Activated naive CD4-positive, alpha-beta T cell treated with anti-CD3 and anti-CD28 coated beads, Interleukin-2, amount 50 U/mL, for 24 hours (primary cell): ENCODE measurements around the gene RAB15.
A peak's percentile ranks its signal among the peaks of the same experiment; 100 is the strongest.
"Not testable (repeated sequence)": the region's sequence is repeated elsewhere in the genome, so short reads cannot be mapped to it uniquely, and the experiment has no call there.

Experiments
- H3K27ac Mint-ChIP-seq: one replicate; pipeline ENCODE4 v1.8.0; 2021; ENCODE audit warnings: mild to moderate bottlenecking, mixed read lengths
- H3K27me3 Mint-ChIP-seq: one replicate; pipeline ENCODE4 v1.8.0; 2021; ENCODE audit warnings: mixed read lengths
- H3K36me3 Mint-ChIP-seq: one replicate; pipeline ENCODE4 v1.8.0; 2021; ENCODE audit warnings: mixed read lengths
- H3K4me1 Mint-ChIP-seq: one replicate; pipeline ENCODE4 v1.8.0; 2021; ENCODE audit warnings: mixed read lengths
- H3K4me3 Mint-ChIP-seq: one replicate; pipeline ENCODE4 v1.8.0; 2021; ENCODE audit warnings: mild to moderate bottlenecking, mixed read lengths
- H3K9me3 Mint-ChIP-seq: one replicate; pipeline ENCODE4 v1.8.0; 2021; ENCODE audit warnings: mixed read lengths

Gene RAB15

GRCh38 chr14:64919618-64920017 is 52.5 kb downstream of the RAB15 start:
- peak overlapping the region; percentile 39 for H3K4me3 Mint-ChIP-seq
- peaks cover 86% of the 10 kb centered on the region for H3K4me1 Mint-ChIP-seq
- no peaks in the 10 kb centered on the region for H3K27me3 Mint-ChIP-seq
- no peaks in the 10 kb centered on the region for H3K9me3 Mint-ChIP-seq
- peaks cover 28% of the 10 kb centered on the region for H3K36me3 Mint-ChIP-seq
- H3K27ac Mint-ChIP-seq, result no peak overlapping the region

GRCh38 chr14:64919215-64919614 is 52.9 kb downstream of the RAB15 start:
- H3K36me3 Mint-ChIP-seq, result peaks cover 26% of the 10 kb centered on the region
- no peaks in the 10 kb centered on the region for H3K9me3 Mint-ChIP-seq
- no peaks in the 10 kb centered on the region for H3K27me3 Mint-ChIP-seq
- no peak overlapping the region for H3K27ac Mint-ChIP-seq
- H3K4me1 Mint-ChIP-seq, result peaks cover 83% of the 10 kb centered on the region
- H3K4me3 Mint-ChIP-seq, result no peak overlapping the region

- H3K36me3 Mint-ChIP-seq, result peaks cover 23% of the 10 kb centered on the region
- no peaks in the 10 kb centered on the region for H3K27me3 Mint-ChIP-seq
- peak overlapping the region; percentile 92 for H3K27ac Mint-ChIP-seq
- no peak overlapping the region for H3K4me3 Mint-ChIP-seq
- H3K4me1 Mint-ChIP-seq, result peaks cover 79% of the 10 kb centered on the region
- H3K9me3 Mint-ChIP-seq, result no peaks in the 10 kb centered on the region
Measured at GRCh38 chr14:64918216-64918615, 53.9 kb downstream of the RAB15 start.

- Mint-ChIP-seq H3K36me3 (peaks cover 13% of the 10 kb centered on the region), H3K27ac (peak overlapping the region; percentile 97), H3K27me3 (no peaks in the 10 kb centered on the region), H3K9me3 (no peaks in the 10 kb centered on the region), H3K4me3 (peak overlapping the region; percentile 85), H3K4me1 (peaks cover 59% of the 10 kb centered on the region)
Measured at GRCh38 chr14:64915797-64916196, 56.3 kb downstream of the RAB15 start.

- peak overlapping the region; percentile 97 for H3K27ac Mint-ChIP-seq
- H3K27me3 Mint-ChIP-seq, result no peaks in the 10 kb centered on the region
- peaks cover 13% of the 10 kb centered on the region for H3K36me3 Mint-ChIP-seq
- peak overlapping the region; percentile 85 for H3K4me3 Mint-ChIP-seq
- H3K4me1 Mint-ChIP-seq, result peaks cover 51% of the 10 kb centered on the region
- no peaks in the 10 kb centered on the region for H3K9me3 Mint-ChIP-seq
Measured at GRCh38 chr14:64915029-64915424, 57.1 kb downstream of the RAB15 start.

GRCh38 chr14:64914237-64915028 is 57.7 kb downstream of the RAB15 start, which contains the start of gene CHURC1:
Gene CHURC1 (plus strand): TSS chr14:64914455. CDS start chr14:64914496, 41 bp downstream.
- peaks cover 13% of the 10 kb centered on the region for H3K36me3 Mint-ChIP-seq
- peak within 1 kb of the TSS; percentile 85 for H3K4me3 Mint-ChIP-seq
- peak within 1 kb of the TSS; percentile 97 for H3K27ac Mint-ChIP-seq
- H3K27me3 Mint-ChIP-seq, result no peaks in the 10 kb centered on the region
- no peaks in the 10 kb centered on the region for H3K9me3 Mint-ChIP-seq
- peaks cover 49% of the 10 kb centered on the region for H3K4me1 Mint-ChIP-seq

GRCh38 chr14:64913477-64913876 is 58.7 kb downstream of the RAB15 start:
- not testable (repeated sequence) for H3K27me3 Mint-ChIP-seq, H3K9me3 Mint-ChIP-seq
- H3K27ac Mint-ChIP-seq, result peak overlapping the region; percentile 97
- H3K36me3 Mint-ChIP-seq, result peaks cover 11% of the 10 kb centered on the region
- peak overlapping the region; percentile 85 for H3K4me3 Mint-ChIP-seq
- peaks cover 42% of the 10 kb centered on the region for H3K4me1 Mint-ChIP-seq

- Mint-ChIP-seq H3K4me1 (peaks cover 31% of the 10 kb centered on the region), H3K27ac (no peak overlapping the region), H3K9me3 (no peaks in the 10 kb centered on the region), H3K27me3 (peaks cover 1% of the 10 kb centered on the region), H3K36me3 (peaks cover 5% of the 10 kb centered on the region), H3K4me3 (no peak overlapping the region)
Measured at GRCh38 chr14:64912261-64912660, 59.9 kb downstream of the RAB15 start.

GRCh38 chr14:64910847-64911495 is 61.2 kb downstream of the RAB15 start:
- peaks cover 2% of the 10 kb centered on the region for H3K27me3 Mint-ChIP-seq
- peaks cover 3% of the 10 kb centered on the region for H3K36me3 Mint-ChIP-seq
- no peak overlapping the region for H3K4me3 Mint-ChIP-seq
- H3K27ac Mint-ChIP-seq, result no peak overlapping the region
- peaks cover 20% of the 10 kb centered on the region for H3K4me1 Mint-ChIP-seq
- H3K9me3 Mint-ChIP-seq, result no peaks in the 10 kb centered on the region

- Mint-ChIP-seq H3K9me3 (no peaks in the 10 kb centered on the region), H3K27me3 (peaks cover 4% of the 10 kb centered on the region), H3K4me3 (no peak overlapping the region), H3K36me3 (no peaks in the 10 kb centered on the region), H3K27ac (no peak overlapping the region), H3K4me1 (peaks cover 4% of the 10 kb centered on the region)
Measured at GRCh38 chr14:64906022-64906421, 66.1 kb downstream of the RAB15 start.

GRCh38 chr14:64899958-64900357 is 72.2 kb downstream of the RAB15 start:
- Mint-ChIP-seq H3K27me3 (no peaks in the 10 kb centered on the region), H3K27ac (no peak overlapping the region), H3K9me3 (no peaks in the 10 kb centered on the region), H3K4me1 (no peaks in the 10 kb centered on the region), H3K36me3 (no peaks in the 10 kb centered on the region), H3K4me3 (no peak overlapping the region)
